ENCODE measurements around the gene CFDP1. TPM values are rescaled to one million over a fixed set of nuclear protein-coding genes. Genes with fewer than 3 reads are reported as not detected.

The CFDP1 gene
- total and polyA plus RNA-seq, 2 of the 13 experiments (the other 11 are each of a cell fraction or from before 2014, with no cell fraction given): 78.6 to 153 TPM

GRCh38 chr16:75461575-75461974 is 28.3 kb upstream of the CFDP1 start:
- 84% methylated on average over 2 of the region's 2 CpGs for WGBS (ENCODE audit: low lambda C conversion rate)
- Histone ChIP-seq H3K4me2 (ENCODE audit: low read depth, low read length) (peak overlapping the region; percentile 74), H3K4me1 (ENCODE audit: insufficient read depth, low read length) (peaks cover 56% of the 10 kb centered on the region), H3K4me3 (replicated peaks in 1 of 3; ENCODE audit: insufficient read depth in 1 of 3, low read depth in 2 of 3, low read length in 3 of 3) (no peak overlapping the region), H4K20me1 (ENCODE audit: insufficient read depth, low read length) (peaks cover 27% of the 10 kb centered on the region), H3K27me3 (ENCODE audit: control insufficient read depth in 1 of 2, insufficient read depth in 2 of 2, low read length in 2 of 2) (no peaks in the 10 kb centered on the region), H3K79me2 (ENCODE audit: insufficient read depth, low read length) (peaks cover 68% of the 10 kb centered on the region), H3K27ac (ENCODE audit: extremely low read length, insufficient read depth, low read length) (no peak overlapping the region), H2AFZ (ENCODE audit: low read length) (no peak overlapping the region), H3K9ac (ENCODE audit: insufficient read depth, low read depth, low read length) (no peak overlapping the region), H3K36me3 (replicated peaks in 1 of 2; ENCODE audit: control insufficient read depth in 1 of 2, insufficient read depth in 2 of 2, low read length in 2 of 2) (peaks cover 0 to 4% of the 10 kb centered on the region in 2 experiments; a peak in 3 of 5 replicates), H3K9me3 (ENCODE audit: low read length) (no peaks in the 10 kb centered on the region)
- in situ Hi-C loops (cut with HindIII; ENCODE audit: extremely low pct_ligation_motif_present, low pct_unique_long_range_greater_than_20kb) (no loop called here), intact Hi-C loops (cut with micrococcal nuclease; ENCODE audit: unreplicated experiment) (loop anchor here (5.0 kb wide), 2 partner anchors 199 to 759 kb away; partner anchors contain the start of gene MLKL)
- ATAC-seq (no peak), DNase-seq (ENCODE audit: low spot score) (no peak), FAIRE-seq (peak; percentile 21)
- POLR2A ChIA-PET: no interaction called here
- CTCF ChIA-PET (ENCODE audit: low intra/inter-chr PET ratio, low total read pairs): no interaction called here
- no TSS peak for BruUV-seq (replicated peaks)
- TF ChIP-seq ASH2L (IDR thresholded peaks at IDR 0.05; ENCODE audit: insufficient read length, low read depth, low read length) (no peak), ZNF607 (CRISPR knock-in tag; IDR thresholded peaks at IDR 0.05; ENCODE audit: borderline replicate concordance) (no peak), LCORL (IDR thresholded peaks at IDR 0.05) (peak; percentile 21; the same call in 1 of the 2 replicates), LCORL (CRISPR knock-in tag; IDR thresholded peaks at IDR 0.05) (no peak), TP53 (CRISPR knock-in tag; conservative IDR thresholded peaks at IDR 0.05) (no peak), KLF9 (CRISPR knock-in tag; IDR thresholded peaks at IDR 0.05; ENCODE audit: low read depth) (no peak), CREB1 (IDR thresholded peaks at IDR 0.05) (no peak), CREB1 (CRISPR knock-in tag; IDR thresholded peaks at IDR 0.05) (peak; percentile 10; the same call in 1 of the 2 replicates), GLI4 (CRISPR knock-in tag; IDR thresholded peaks at IDR 0.05; ENCODE audit: borderline replicate concordance) (no peak), MEIS2 (CRISPR knock-in tag; IDR thresholded peaks at IDR 0.05) (no peak), SOX6 (IDR thresholded peaks at IDR 0.05) (no peak), SOX6 (CRISPR knock-in tag; IDR thresholded peaks at IDR 0.05) (no peak)
- TF ChIP-seq, protein P1, sequence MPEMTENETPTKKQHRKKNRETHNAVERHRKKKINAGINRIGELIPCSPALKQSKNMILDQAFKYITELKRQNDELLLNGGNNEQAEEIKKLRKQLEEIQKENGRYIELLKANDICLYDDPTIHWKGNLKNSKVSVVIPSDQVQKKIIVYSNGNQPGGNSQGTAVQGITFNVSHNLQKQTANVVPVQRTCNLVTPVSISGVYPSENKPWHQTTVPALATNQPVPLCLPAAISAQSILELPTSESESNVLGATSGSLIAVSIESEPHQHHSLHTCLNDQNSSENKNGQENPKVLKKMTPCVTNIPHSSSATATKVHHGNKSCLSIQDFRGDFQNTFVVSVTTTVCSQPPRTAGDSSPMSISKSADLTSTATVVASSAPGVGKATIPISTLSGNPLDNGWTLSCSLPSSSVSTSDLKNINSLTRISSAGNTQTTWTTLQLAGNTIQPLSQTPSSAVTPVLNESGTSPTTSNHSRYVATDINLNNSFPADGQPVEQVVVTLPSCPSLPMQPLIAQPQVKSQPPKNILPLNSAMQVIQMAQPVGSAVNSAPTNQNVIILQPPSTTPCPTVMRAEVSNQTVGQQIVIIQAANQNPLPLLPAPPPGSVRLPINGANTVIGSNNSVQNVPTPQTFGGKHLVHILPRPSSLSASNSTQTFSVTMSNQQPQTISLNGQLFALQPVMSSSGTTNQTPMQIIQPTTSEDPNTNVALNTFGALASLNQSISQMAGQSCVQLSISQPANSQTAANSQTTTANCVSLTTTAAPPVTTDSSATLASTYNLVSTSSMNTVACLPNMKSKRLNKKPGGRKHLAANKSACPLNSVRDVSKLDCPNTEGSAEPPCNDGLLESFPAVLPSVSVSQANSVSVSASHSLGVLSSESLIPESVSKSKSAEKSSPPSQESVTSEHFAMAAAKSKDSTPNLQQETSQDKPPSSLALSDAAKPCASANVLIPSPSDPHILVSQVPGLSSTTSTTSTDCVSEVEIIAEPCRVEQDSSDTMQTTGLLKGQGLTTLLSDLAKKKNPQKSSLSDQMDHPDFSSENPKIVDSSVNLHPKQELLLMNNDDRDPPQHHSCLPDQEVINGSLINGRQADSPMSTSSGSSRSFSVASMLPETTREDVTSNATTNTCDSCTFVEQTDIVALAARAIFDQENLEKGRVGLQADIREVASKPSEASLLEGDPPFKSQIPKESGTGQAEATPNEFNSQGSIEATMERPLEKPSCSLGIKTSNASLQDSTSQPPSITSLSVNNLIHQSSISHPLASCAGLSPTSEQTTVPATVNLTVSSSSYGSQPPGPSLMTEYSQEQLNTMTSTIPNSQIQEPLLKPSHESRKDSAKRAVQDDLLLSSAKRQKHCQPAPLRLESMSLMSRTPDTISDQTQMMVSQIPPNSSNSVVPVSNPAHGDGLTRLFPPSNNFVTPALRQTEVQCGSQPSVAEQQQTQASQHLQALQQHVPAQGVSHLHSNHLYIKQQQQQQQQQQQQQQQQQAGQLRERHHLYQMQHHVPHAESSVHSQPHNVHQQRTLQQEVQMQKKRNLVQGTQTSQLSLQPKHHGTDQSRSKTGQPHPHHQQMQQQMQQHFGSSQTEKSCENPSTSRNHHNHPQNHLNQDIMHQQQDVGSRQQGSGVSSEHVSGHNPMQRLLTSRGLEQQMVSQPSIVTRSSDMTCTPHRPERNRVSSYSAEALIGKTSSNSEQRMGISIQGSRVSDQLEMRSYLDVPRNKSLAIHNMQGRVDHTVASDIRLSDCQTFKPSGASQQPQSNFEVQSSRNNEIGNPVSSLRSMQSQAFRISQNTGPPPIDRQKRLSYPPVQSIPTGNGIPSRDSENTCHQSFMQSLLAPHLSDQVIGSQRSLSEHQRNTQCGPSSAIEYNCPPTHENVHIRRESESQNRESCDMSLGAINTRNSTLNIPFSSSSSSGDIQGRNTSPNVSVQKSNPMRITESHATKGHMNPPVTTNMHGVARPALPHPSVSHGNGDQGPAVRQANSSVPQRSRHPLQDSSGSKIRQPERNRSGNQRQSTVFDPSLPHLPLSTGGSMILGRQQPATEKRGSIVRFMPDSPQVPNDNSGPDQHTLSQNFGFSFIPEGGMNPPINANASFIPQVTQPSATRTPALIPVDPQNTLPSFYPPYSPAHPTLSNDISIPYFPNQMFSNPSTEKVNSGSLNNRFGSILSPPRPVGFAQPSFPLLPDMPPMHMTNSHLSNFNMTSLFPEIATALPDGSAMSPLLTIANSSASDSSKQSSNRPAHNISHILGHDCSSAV (CRISPR knock-in tag; IDR thresholded peaks at IDR 0.05; ENCODE audit: borderline replicate concordance): no peak
- TF ChIP-seq, protein P2, sequence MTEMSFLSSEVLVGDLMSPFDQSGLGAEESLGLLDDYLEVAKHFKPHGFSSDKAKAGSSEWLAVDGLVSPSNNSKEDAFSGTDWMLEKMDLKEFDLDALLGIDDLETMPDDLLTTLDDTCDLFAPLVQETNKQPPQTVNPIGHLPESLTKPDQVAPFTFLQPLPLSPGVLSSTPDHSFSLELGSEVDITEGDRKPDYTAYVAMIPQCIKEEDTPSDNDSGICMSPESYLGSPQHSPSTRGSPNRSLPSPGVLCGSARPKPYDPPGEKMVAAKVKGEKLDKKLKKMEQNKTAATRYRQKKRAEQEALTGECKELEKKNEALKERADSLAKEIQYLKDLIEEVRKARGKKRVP (CRISPR knock-in tag; IDR thresholded peaks at IDR 0.05): no peak
- TF ChIP-seq, protein P3, sequence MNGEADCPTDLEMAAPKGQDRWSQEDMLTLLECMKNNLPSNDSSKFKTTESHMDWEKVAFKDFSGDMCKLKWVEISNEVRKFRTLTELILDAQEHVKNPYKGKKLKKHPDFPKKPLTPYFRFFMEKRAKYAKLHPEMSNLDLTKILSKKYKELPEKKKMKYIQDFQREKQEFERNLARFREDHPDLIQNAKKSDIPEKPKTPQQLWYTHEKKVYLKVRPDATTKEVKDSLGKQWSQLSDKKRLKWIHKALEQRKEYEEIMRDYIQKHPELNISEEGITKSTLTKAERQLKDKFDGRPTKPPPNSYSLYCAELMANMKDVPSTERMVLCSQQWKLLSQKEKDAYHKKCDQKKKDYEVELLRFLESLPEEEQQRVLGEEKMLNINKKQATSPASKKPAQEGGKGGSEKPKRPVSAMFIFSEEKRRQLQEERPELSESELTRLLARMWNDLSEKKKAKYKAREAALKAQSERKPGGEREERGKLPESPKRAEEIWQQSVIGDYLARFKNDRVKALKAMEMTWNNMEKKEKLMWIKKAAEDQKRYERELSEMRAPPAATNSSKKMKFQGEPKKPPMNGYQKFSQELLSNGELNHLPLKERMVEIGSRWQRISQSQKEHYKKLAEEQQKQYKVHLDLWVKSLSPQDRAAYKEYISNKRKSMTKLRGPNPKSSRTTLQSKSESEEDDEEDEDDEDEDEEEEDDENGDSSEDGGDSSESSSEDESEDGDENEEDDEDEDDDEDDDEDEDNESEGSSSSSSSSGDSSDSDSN (CRISPR knock-in tag; IDR thresholded peaks at IDR 0.05): 0 out of 2 replicates have a peak, but pooled peaks have one; percentile 6

Data from HepG2 (cell line).